ENCODE measurements around the gene LUZP1.
A peak's percentile ranks its signal among the peaks of the same experiment; 100 is the strongest.
"Not testable (repeated sequence)": the region's sequence is repeated elsewhere in the genome, so short reads cannot be mapped to it uniquely, and the experiment has no call there.

Gene LUZP1

GRCh38 chr1:23168445-23169194 lies at the start of gene LUZP1:
Gene LUZP1, minus strand, starts transcription at chr1:23168856.
- DNase-seq, result peak; percentile 69

GRCh38 chr1:23217421-23218115 lies 48.9 kb upstream of the LUZP1 start, which contains the start of gene HTR1D:
Gene HTR1D, minus strand, starts transcription at chr1:23217502. Its CDS starts 23,283 bp downstream, at chr1:23194219.
- DNase-seq, result no peak

- peak; percentile 56 for DNase-seq
Measured at GRCh38 chr1:23216771-23217420, 48.2 kb upstream of the LUZP1 start.

GRCh38 chr1:23215751-23216449 lies 47.2 kb upstream of the LUZP1 start:
- no peak for DNase-seq

DNA sequence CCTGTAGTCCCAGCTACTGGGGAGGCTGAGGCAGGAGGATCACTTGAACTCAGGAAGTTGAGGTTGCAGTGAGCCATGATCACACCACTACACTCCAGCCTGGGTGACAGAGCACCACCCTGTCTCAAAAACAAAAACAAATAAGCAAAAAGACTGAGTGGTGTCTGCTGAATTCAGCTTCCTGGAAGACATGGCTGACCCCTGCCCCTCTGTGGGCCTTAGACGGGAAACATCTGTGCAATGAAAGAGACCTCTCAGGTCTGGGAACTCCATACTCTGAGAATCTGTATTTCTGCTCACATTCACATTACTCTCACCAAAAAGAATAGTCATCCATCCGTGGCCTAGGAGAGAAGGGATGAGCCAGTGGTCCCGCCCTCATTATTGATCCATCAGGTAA lies 46.6 kb upstream of the LUZP1 start:
- no peak for DNase-seq

- no peak for DNase-seq
Measured at GRCh38 chr1:23214640-23215039, 46.0 kb upstream of the LUZP1 start.

DNA sequence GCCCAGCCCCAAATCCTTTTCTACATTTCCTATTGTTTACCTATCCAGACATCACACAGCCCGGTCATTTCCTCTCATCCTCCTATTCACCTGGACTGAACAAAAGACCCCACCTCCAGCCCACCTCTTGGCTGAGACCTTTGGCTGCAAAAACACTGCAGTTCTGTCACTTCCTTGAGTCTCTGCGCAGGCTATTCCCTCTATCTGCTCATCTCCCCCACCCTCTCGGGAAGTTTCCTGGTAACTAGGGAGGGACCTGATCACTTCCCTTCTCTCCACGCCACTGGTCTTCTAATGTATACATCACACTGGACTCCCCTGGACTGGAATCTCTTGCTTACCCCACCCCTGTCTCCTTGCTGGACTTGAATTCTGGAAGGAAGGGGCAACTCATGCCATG lies 43.3 kb upstream of the LUZP1 start:
- no peak for DNase-seq

DNA sequence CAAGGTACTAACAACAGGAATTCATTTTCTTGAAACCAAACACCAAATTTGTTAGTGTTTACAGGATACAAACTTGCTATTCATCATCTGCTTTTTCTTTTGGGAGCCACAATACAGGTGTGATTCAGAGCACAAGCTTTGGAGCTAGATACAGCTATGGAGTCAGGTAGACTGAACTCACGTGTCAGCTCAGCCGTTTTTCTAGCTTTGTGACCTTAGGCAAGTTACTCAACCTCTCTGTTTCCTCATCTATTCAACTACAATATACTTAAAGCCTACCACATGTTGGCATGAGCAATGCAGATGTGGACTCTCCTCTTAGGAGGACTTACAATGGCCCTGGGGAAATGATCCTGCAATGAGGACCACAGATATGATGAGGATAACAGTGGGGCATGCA lies 42.3 kb upstream of the LUZP1 start:
- no peak for DNase-seq

DNA sequence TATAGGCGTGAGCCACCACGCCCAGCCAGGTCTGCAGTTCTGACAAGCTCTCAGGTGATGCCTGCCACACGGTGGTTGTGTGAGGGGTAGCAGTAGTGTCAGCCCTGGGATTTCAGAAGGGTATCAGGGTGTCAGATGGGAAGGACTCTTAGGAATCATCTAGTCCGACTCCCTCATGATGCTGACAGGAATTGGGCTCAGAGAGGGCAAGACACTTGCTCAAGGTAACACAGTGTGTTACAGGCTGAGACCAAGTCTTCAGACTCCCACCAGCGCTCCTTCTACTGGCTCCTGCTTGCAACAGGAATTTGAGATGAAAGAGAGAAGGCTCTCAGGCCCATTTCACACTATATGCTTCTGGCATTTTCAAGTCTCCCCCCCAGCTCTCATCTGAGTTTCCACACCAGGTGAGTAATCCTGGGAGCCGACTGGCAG lies 41.7 kb upstream of the LUZP1 start:
- no peak for DNase-seq

DNA sequence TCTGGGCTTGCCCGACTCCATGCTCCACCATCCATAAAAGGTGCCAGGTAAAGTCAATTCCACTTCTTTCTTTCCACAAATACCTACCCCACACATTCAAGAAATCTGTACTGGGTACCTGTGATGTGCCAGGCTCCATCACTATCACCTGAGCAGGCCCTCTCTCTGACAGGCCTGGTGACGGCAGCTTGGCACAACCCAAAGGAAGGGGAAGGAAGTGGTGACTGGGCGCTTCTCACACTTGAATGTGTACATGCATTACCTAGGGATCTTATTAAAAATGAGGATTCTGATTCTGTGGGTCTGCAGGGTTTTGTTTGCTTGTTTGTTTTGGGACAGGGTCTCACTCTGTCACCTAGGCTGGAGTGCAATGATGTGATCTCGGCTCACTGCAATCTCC lies 41.1 kb upstream of the LUZP1 start:
- no peak for DNase-seq

- DNase-seq, result no peak
Measured at GRCh38 chr1:23208527-23208926, 39.9 kb upstream of the LUZP1 start.

GRCh38 chr1:23207733-23208132 lies 39.1 kb upstream of the LUZP1 start:
- not testable (repeated sequence) for DNase-seq

- DNase-seq, result no peak
Measured at GRCh38 chr1:23202263-23202749, 33.6 kb upstream of the LUZP1 start.

DNA sequence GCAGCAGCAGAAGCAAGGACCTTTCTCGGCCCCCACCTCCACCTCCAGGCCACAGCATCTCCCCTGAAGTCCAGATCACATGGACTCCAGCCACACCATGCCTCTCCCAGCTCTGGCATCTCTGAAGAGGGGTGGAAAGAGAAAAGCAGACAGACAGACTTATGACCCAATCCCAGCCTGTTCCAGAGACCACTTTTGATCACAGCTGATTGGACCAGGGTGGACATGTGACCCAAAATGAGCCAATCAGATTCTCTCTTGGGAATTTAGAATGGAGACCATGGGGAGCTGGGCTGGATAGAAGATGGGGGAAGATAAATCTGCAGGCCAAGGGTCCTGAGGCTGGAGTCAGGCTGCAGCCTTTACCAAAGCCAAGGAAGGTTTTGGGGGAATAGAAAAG lies 32.2 kb upstream of the LUZP1 start:
- DNase-seq, result no peak

GRCh38 chr1:23198373-23198772 lies 29.7 kb upstream of the LUZP1 start:
- DNase-seq, result no peak

- no peak for DNase-seq
Measured at GRCh38 chr1:23196627-23197328, 28.1 kb upstream of the LUZP1 start.

DNA sequence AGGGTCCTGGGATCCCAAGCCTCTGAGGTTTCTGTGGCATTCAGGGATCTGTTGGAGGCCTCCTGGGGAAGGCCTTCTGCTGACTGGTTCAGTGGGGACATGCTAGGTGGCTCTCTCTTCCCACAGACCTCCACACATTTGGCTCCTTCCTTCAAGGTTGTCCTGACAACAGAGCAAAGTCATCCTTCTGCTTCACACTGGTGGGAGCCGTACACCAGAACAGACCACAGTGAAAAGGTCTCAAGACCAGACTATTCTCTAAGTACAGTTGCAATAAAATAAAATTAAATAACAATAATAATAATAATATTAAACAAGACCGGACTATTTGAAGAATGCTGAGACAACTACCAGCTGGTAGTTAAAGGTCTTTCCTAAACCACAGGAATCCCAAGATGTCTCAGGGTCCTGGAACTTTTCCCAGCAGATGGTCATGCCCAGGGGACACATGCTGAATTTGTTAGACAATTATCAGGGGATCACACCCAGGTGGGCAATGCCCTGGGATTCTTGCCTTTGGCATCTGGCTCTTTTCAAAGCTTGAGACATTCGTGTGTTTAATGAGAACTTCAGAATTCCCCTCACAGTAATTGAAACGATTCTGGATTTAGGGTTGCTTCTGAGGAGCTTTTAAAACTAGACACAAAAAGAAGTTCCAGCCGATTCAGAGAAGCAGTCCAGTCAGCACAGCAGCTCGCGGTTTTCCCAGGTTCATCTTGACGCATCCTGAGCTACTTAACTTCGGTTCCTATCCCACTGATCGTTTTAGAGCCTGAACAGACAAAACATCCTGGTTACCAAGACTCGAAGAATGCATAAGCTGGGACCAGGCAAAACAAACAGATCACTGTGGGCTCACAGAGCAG lies 25.7 kb upstream of the LUZP1 start:
- DNase-seq, result no peak

- DNase-seq, result no peak
Measured at GRCh38 chr1:23193391-23194118, 24.9 kb upstream of the LUZP1 start.

- DNase-seq, result no peak
Measured at GRCh38 chr1:23191199-23191598, 22.5 kb upstream of the LUZP1 start.

DNA sequence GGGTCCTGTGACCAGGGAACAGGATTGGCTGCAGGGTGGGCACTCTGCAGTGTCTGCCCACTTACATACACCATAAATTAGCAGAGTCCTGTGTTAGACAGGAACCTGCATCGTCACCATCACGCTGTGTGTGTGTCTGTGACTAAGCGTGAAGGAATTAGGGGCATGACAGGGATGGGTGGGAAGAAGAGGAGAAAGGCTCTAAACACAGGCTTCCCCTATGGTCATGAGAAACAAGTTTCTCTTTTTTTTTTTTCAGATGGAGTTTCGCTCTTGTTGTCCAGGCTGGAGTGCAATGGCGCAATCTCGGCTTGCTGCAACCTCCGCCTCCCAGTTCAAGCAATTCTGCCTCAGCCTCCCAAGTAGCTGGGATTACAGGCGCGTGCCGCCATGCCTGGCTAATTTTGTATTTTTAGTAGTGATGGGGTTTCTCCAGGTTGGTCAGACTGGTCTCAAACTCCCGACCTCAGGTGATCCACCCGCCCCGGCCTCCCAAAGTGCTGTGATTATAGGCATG lies 20.3 kb upstream of the LUZP1 start:
- DNase-seq, result peak; percentile 46
